ENCODE results near the gene CAMK4.

The CAMK4 gene

GRCh38 chr5:111232311-111233051, 8.3 kb downstream of the CAMK4 start:
- Histone ChIP-seq H3K27ac (ENCODE audit: extremely low read depth, low read depth, low read length) (no peak overlapping the region), H3K36me3 (ENCODE audit: control insufficient read depth in 2 of 2, insufficient read depth in 1 of 2, low read length in 2 of 2) (no peaks in the 10 kb centered on the region), H3K9me3 (ENCODE audit: control insufficient read depth, insufficient read depth, low read depth, low read length) (no peaks in the 10 kb centered on the region), H3K4me3 (ENCODE audit: low read depth, low read length) (no peak overlapping the region), H3K4me1 (ENCODE audit: control insufficient read depth, insufficient read depth, low read length) (peaks cover 6% of the 10 kb centered on the region)
- no peak for TF ChIP-seq ZNF174 (tag by site-specific recombination; IDR thresholded peaks at IDR 0.05)
- TF ChIP-seq ZNF704 (tag by site-specific recombination; IDR thresholded peaks at IDR 0.05): no peak
- TF ChIP-seq ZNF776 (tag by site-specific recombination; IDR thresholded peaks at IDR 0.05; ENCODE audit: borderline replicate concordance): no peak
- TF ChIP-seq ZNF555 (tag by site-specific recombination; conservative IDR thresholded peaks at IDR 0.05): no peak
- no peak for TF ChIP-seq ZNF211 (tag by site-specific recombination; IDR thresholded peaks at IDR 0.05; ENCODE audit: low read depth)
- no peak for TF ChIP-seq ZNF239 (tag by site-specific recombination; IDR thresholded peaks at IDR 0.05)
- no peak for TF ChIP-seq ZNF404 (tag by site-specific recombination; IDR thresholded peaks at IDR 0.05)
- TF ChIP-seq ZNF624 (tag by site-specific recombination; IDR thresholded peaks at IDR 0.05): no peak
- no peak for TF ChIP-seq ZSCAN23 (tag by site-specific recombination; IDR thresholded peaks at IDR 0.05)
- TF ChIP-seq ZBTB6 (tag by site-specific recombination; IDR thresholded peaks at IDR 0.05): no peak
- TF ChIP-seq, protein P1, sequence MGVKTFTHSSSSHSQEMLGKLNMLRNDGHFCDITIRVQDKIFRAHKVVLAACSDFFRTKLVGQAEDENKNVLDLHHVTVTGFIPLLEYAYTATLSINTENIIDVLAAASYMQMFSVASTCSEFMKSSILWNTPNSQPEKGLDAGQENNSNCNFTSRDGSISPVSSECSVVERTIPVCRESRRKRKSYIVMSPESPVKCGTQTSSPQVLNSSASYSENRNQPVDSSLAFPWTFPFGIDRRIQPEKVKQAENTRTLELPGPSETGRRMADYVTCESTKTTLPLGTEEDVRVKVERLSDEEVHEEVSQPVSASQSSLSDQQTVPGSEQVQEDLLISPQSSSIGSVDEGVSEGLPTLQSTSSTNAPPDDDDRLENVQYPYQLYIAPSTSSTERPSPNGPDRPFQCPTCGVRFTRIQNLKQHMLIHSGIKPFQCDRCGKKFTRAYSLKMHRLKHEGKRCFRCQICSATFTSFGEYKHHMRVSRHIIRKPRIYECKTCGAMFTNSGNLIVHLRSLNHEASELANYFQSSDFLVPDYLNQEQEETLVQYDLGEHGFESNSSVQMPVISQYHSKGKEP (tag by site-specific recombination; IDR thresholded peaks at IDR 0.05): no peak
- no peak for TF ChIP-seq ZNF621 (tag by site-specific recombination; IDR thresholded peaks at IDR 0.05)
- no peak for TF ChIP-seq ZNF561 (tag by site-specific recombination; IDR thresholded peaks at IDR 0.05; ENCODE audit: borderline replicate concordance)
- TF ChIP-seq FEZF1 (tag by site-specific recombination; IDR thresholded peaks at IDR 0.05): no peak
- POLR2A ChIA-PET: interaction anchor here (1.4 kb wide), 1 partner anchor 9 kb away, joined by 5 read pairs; the partner anchor contains the start of gene CAMK4
- CTCF ChIA-PET: no interaction called here

DNA sequence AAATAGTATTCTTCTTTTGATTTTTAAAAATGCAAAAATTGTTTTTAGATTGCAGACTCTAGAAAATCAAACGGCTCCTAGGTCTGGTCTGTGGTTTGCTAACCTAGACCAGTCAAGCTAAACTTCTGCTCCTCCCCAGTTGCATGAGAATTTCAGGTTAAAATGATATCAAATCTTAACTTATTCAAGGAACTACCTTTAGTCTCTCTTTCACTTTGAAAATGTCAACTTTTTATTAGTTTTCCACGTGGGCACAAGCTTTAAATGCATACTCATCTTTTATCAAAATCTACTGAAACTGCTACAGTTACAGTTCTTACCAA, 8.8 kb downstream of the CAMK4 start:
- Histone ChIP-seq H3K4me1 (ENCODE audit: control insufficient read depth, insufficient read depth, low read length) (peaks cover 1% of the 10 kb centered on the region), H3K9me3 (ENCODE audit: control insufficient read depth, insufficient read depth, low read depth, low read length) (no peaks in the 10 kb centered on the region), H3K27ac (ENCODE audit: extremely low read depth, low read depth, low read length) (no peak overlapping the region), H3K36me3 (ENCODE audit: control insufficient read depth in 2 of 2, insufficient read depth in 1 of 2, low read length in 2 of 2) (no peaks in the 10 kb centered on the region), H3K4me3 (ENCODE audit: low read depth, low read length) (no peak overlapping the region)
- POLR2A ChIA-PET: interaction anchor here (0.6 to 1.4 kb wide), 2 partner anchors 9 to 28 kb away, joined by 3 to 5 read pairs; partner anchors contain the start of gene CAMK4
- CTCF ChIA-PET: interaction anchor here (0.6 kb wide), 1 partner anchor 48 kb away, joined by 3 read pairs; no protein-coding TSS in a partner anchor
- TF ChIP-seq, protein P2, sequence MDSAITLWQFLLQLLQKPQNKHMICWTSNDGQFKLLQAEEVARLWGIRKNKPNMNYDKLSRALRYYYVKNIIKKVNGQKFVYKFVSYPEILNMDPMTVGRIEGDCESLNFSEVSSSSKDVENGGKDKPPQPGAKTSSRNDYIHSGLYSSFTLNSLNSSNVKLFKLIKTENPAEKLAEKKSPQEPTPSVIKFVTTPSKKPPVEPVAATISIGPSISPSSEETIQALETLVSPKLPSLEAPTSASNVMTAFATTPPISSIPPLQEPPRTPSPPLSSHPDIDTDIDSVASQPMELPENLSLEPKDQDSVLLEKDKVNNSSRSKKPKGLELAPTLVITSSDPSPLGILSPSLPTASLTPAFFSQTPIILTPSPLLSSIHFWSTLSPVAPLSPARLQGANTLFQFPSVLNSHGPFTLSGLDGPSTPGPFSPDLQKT (IDR thresholded peaks at IDR 0.05; ENCODE audit: borderline replicate concordance, low read depth, low read length): no peak
- TF ChIP-seq ZNF701 (tag by site-specific recombination; IDR thresholded peaks at IDR 0.05) (no peak), ZNF792 (tag by site-specific recombination; IDR thresholded peaks at IDR 0.05) (no peak), OSR2 (tag by site-specific recombination; IDR thresholded peaks at IDR 0.05) (no peak), ZNF248 (tag by site-specific recombination; IDR thresholded peaks at IDR 0.05) (no peak), ZNF473 (tag by site-specific recombination; IDR thresholded peaks at IDR 0.05) (no peak), ZEB2 (tag by site-specific recombination; IDR thresholded peaks at IDR 0.05) (no peak), ZBTB49 (tag by site-specific recombination; IDR thresholded peaks at IDR 0.05; ENCODE audit: low read depth) (no peak), ZNF391 (tag by site-specific recombination; IDR thresholded peaks at IDR 0.05; ENCODE audit: borderline replicate concordance, low read depth) (no peak), ZNF24 (tag by site-specific recombination; IDR thresholded peaks at IDR 0.05) (no peak), ZNF221 (tag by site-specific recombination; IDR thresholded peaks at IDR 0.05; ENCODE audit: borderline replicate concordance) (no peak)
- TF ChIP-seq, protein P1 (tag by site-specific recombination; IDR thresholded peaks at IDR 0.05): no peak

Measured in HEK293 (cell line).